CD14-positive monocyte (primary cell): ENCODE measurements around the gene LRRC59. TPM values are rescaled to one million over a fixed set of nuclear protein-coding genes. Genes with fewer than 3 reads are reported as not detected.

Experiments
- DNase-seq, 3 donors: peaks; one replicate each; pipeline ENCODE4 v3.0.0-alpha.2; 2011 to 2022
- H2AFZ ChIP-seq: 2 replicates; pipeline ENCODE4 v1.6.0; 2012; ENCODE audit warnings: mild to moderate bottlenecking, low read depth, low read length, inconsistent platforms; ENCODE audit not compliant: insufficient read depth, poor library complexity, severe bottlenecking
- H3K27ac ChIP-seq, 2 donors: 1 replicate in 1 of 2; 2 replicates in 1 of 2; pipeline ENCODE4 v1.5.1; 2012 to 2013; ENCODE audit warnings: low read length in 2 of 2, control low read depth in 1 of 2, inconsistent platforms in 1 of 2, low read depth in 1 of 2, mild to moderate bottlenecking in 1 of 2
- H3K27me3 ChIP-seq, 2 donors: one replicate each; pipeline versions ENCODE4 v1.6.0 to v1.6.1; 2011 to 2013; ENCODE audit warnings: low read length in 2 of 2; ENCODE audit not compliant: control insufficient read depth in 2 of 2, insufficient read depth in 2 of 2
- H3K36me3 ChIP-seq, 2 donors: replicated peaks in 1 of 2; 1 replicate in 1 of 2; 2 replicates in 1 of 2; pipeline versions ENCODE4 v1.5.1 to v1.6.1; 2012 to 2013; ENCODE audit warnings: low read length in 2 of 2, control low read depth in 1 of 2, inconsistent platforms in 1 of 2, mild to moderate bottlenecking in 1 of 2; ENCODE audit not compliant: insufficient read depth in 2 of 2, control insufficient read depth in 1 of 2
- H3K4me1 ChIP-seq, 2 donors: 1 replicate in 1 of 2; 2 replicates in 1 of 2; pipeline versions ENCODE4 v1.5.1 to v1.6.1; 2012 to 2013; ENCODE audit warnings: low read length in 2 of 2, control low read depth in 1 of 2, inconsistent platforms in 1 of 2, mild to moderate bottlenecking in 1 of 2, moderate library complexity in 1 of 2; ENCODE audit not compliant: insufficient read depth in 2 of 2, control insufficient read depth in 1 of 2
- H3K4me2 ChIP-seq: replicated peaks from 2 replicates; pipeline ENCODE3; 2012; ENCODE audit warnings: low read length, moderate library complexity, mild to moderate bottlenecking; ENCODE audit not compliant: poor library complexity, severe bottlenecking; ENCODE audit errors: extremely low read depth
- H3K4me3 ChIP-seq, 3 experiments: fragments of 200-600 bp in 1 of 3; sonication (generic) in 1 of 3; replicated peaks in 1 of 3; 1 replicate in 2 of 3; 2 replicates in 1 of 3; pipeline ENCODE4 v1.5.1; 2011 to 2013; ENCODE audit warnings: low read length in 3 of 3, mild to moderate bottlenecking in 3 of 3, control low read depth in 2 of 3, low read depth in 2 of 3, inconsistent platforms in 1 of 3, moderate library complexity in 1 of 3
- H3K79me2 ChIP-seq: 2 replicates; pipeline ENCODE4 v1.6.0; 2012; ENCODE audit warnings: mild to moderate bottlenecking, control low read depth, inconsistent platforms, low read length, moderate library complexity; ENCODE audit not compliant: insufficient read depth
- H3K9ac ChIP-seq: 2 replicates; pipeline ENCODE4 v1.6.0; 2017; ENCODE audit warnings: low read length, mild to moderate bottlenecking; ENCODE audit not compliant: insufficient read depth, poor library complexity, severe bottlenecking
- H3K9me3 ChIP-seq, 2 donors: replicated peaks in 1 of 2; 1 replicate in 1 of 2; 2 replicates in 1 of 2; pipeline versions ENCODE4 v1.5.1 to v1.6.1; 2012 to 2013; ENCODE audit warnings: low read length in 2 of 2, control low read depth in 1 of 2; ENCODE audit not compliant: control insufficient read depth in 1 of 2, insufficient read depth in 1 of 2
- H4K20me1 ChIP-seq: 2 replicates; pipeline ENCODE4 v1.6.0; 2012; ENCODE audit warnings: mild to moderate bottlenecking, low read length, control low read depth, moderate library complexity; ENCODE audit not compliant: insufficient read depth
- H3K27ac Mint-ChIP-seq, 7 donors: one replicate each; pipeline ENCODE4 v1.8.0; 2020; ENCODE audit warnings: mild to moderate bottlenecking in 7 of 7, mixed read lengths in 7 of 7, moderate library complexity in 6 of 7, inconsistent platforms in 2 of 7
- H3K27me3 Mint-ChIP-seq, 3 donors: one replicate each; pipeline ENCODE4 v1.8.0; 2021 to 2022; ENCODE audit warnings: low read depth in 3 of 3, mild to moderate bottlenecking in 3 of 3, mixed read lengths in 3 of 3, moderate library complexity in 3 of 3, inconsistent platforms in 1 of 3
- H3K36me3 Mint-ChIP-seq, 2 donors: one replicate each; pipeline ENCODE4 v1.8.0; 2020; ENCODE audit warnings: mixed read lengths in 2 of 2, inconsistent platforms in 1 of 2, mild to moderate bottlenecking in 1 of 2
- H3K4me1 Mint-ChIP-seq: one replicate; pipeline ENCODE4 v1.8.0; 2020; ENCODE audit warnings: mild to moderate bottlenecking, mixed read lengths
- H3K4me3 Mint-ChIP-seq, 2 donors: one replicate each; pipeline ENCODE4 v1.8.0; 2020; ENCODE audit warnings: mild to moderate bottlenecking in 2 of 2, mixed read lengths in 2 of 2, moderate library complexity in 1 of 2
- H3K9me3 Mint-ChIP-seq, 7 donors: one replicate each; pipeline ENCODE4 v1.8.0; 2020 to 2022; ENCODE audit warnings: mixed read lengths in 7 of 7, mild to moderate bottlenecking in 6 of 7, moderate library complexity in 6 of 7, inconsistent platforms in 2 of 7
- WGBS: methylation state at CpG from one replicate; pipeline ENCODE4 v1.1.5; 2013; ENCODE audit warnings: missing lambda C conversion rate; ENCODE audit not compliant: insufficient coverage; 5-methylcytosine and 5-hydroxymethylcytosine counted together
- intact Hi-C, 2 donors: fragments of 100-400 bp; cut with micrococcal nuclease; formaldehyde crosslinking; loops; one replicate each; pipeline versions ENCODE4 v1.15.0 to v1.15.1; 2023
- polyA plus RNA-seq, 3 donors: library from polyadenylated mRNA; depleted of rRNA in 1 of 3; unstranded in 2 of 3; stranded (reverse) in 1 of 3; fragments of 300-500 nt in 2 of 3; fragments of >200 nt in 1 of 3; fragmentation: Illumina TruSeq in 2 of 3; gene quantifications; 1 replicate in 2 of 3; 2 replicates in 1 of 3; pipeline ENCODE4 v1.2.3, GENCODE V29; 2012 to 2021
- small RNA-seq: library from RNA; depleted of rRNA; stranded (forward); fragments of <200 nt; gene quantifications from one replicate; pipeline ENCODE3, GENCODE V24; 2012; ENCODE audit warnings: low read depth; ENCODE audit not compliant: insufficient read length
- TF ChIP-seq, protein P1 (sequence below): fragments of 200-600 bp; IDR thresholded peaks from one replicate; pipeline ENCODE4 v1.8.0; 2022; ENCODE audit warnings: antibody characterized with exemption, mild to moderate bottlenecking

Gene LRRC59
- polyA plus RNA-seq, 3 donors: 36.6 to 48.9 (median 45.7) TPM

GRCh38 chr17:50332196-50332595 is 65.1 kb downstream of the LRRC59 start:
- Histone ChIP-seq H3K9ac (no peak overlapping the region), H3K9me3 (no peaks in the 10 kb centered on the region), H3K4me1 (peaks cover 12 to 14% of the 10 kb centered on the region in 2 donors), H4K20me1 (no peaks in the 10 kb centered on the region), H3K27me3 (no peaks in the 10 kb centered on the region), H3K27ac (no peak overlapping the region), H2AFZ (no peak overlapping the region), H3K79me2 (no peaks in the 10 kb centered on the region), H3K4me3 (no peak overlapping the region), H3K36me3 (no peaks in the 10 kb centered on the region), H3K4me2 (no peak overlapping the region)
- WGBS: 24% methylated on average over 4 of the region's 6 CpGs
- intact Hi-C loops: no loop called here
- peak overlapping the region in 1 of 7 donors; percentile 26 for H3K27ac Mint-ChIP-seq
- no peaks in the 10 kb centered on the region for H3K36me3 Mint-ChIP-seq
- TF ChIP-seq, protein P1, sequence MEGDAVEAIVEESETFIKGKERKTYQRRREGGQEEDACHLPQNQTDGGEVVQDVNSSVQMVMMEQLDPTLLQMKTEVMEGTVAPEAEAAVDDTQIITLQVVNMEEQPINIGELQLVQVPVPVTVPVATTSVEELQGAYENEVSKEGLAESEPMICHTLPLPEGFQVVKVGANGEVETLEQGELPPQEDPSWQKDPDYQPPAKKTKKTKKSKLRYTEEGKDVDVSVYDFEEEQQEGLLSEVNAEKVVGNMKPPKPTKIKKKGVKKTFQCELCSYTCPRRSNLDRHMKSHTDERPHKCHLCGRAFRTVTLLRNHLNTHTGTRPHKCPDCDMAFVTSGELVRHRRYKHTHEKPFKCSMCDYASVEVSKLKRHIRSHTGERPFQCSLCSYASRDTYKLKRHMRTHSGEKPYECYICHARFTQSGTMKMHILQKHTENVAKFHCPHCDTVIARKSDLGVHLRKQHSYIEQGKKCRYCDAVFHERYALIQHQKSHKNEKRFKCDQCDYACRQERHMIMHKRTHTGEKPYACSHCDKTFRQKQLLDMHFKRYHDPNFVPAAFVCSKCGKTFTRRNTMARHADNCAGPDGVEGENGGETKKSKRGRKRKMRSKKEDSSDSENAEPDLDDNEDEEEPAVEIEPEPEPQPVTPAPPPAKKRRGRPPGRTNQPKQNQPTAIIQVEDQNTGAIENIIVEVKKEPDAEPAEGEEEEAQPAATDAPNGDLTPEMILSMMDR: no peak
- H3K4me3 Mint-ChIP-seq: no peak overlapping the region
- DNase-seq: peak in 1 of 3 donors; percentile 1
- peaks cover 23% of the 10 kb centered on the region for H3K4me1 Mint-ChIP-seq
- peaks cover 2 to 7% (median 3%) of the 10 kb centered on the region in 3 donors for H3K27me3 Mint-ChIP-seq
- no peaks in the 10 kb centered on the region for H3K9me3 Mint-ChIP-seq

Small RNAs within 50 kb of the gene (small RNA-seq; reads per million reads assigned to genes)
- gene RF00019: not detected

Other genes with a start within 250 kb of the LRRC59 start
- gene PPP1R9B, start 246.8 kb downstream of the LRRC59 start, polyA plus RNA-seq: 10 to 100 TPM in 1 of 3 donors, 1 to 10 TPM in 1, under 1 TPM in 1; 0.61 to 86.9 (median 1.3) TPM
- gene SGCA, start 231.5 kb downstream of the LRRC59 start, polyA plus RNA-seq: under 1 TPM; 0.27 to 0.89 (median 0.53) TPM
- not detected for gene COL1A1, start 195.9 kb downstream of the LRRC59 start, polyA plus RNA-seq
- gene TMEM92, start 123.1 kb downstream of the LRRC59 start, polyA plus RNA-seq: not detected
- 10 to 100 TPM in 1 of 3 donors, 1 to 10 TPM in 2; 4.4 to 10.2 (median 4.4) TPM for gene XYLT2, start 51.4 kb downstream of the LRRC59 start, polyA plus RNA-seq
- gene MRPL27, start 24.3 kb downstream of the LRRC59 start, polyA plus RNA-seq: 10 to 100 TPM; 33.2 to 82.3 (median 75.3) TPM
- under 1 TPM; 0.33 to 0.76 (median 0.43) TPM for gene EME1, start 24.3 kb downstream of the LRRC59 start, polyA plus RNA-seq
- gene ACSF2, start 28.7 kb upstream of the LRRC59 start, polyA plus RNA-seq: 10 to 100 TPM in 1 of 3 donors, 1 to 10 TPM in 2; 2.8 to 24.4 (median 5.5) TPM
- gene CHAD, start 71.4 kb upstream of the LRRC59 start, polyA plus RNA-seq: not detected
- 10 to 100 TPM; 20.6 to 40.0 (median 21.2) TPM for gene RSAD1, start 81.3 kb upstream of the LRRC59 start, polyA plus RNA-seq
- not detected for gene MYCBPAP, start 110.9 kb upstream of the LRRC59 start, polyA plus RNA-seq
- not detected for gene EPN3, start 135.2 kb upstream of the LRRC59 start, polyA plus RNA-seq
- 10 to 100 TPM in 2 of 3 donors, 1 to 10 TPM in 1; 9.3 to 37.8 (median 12.2) TPM for gene SPATA20, start 149.7 kb upstream of the LRRC59 start, polyA plus RNA-seq
- under 1 TPM in 1 of 3 donors, not detected in 2; 0.03 TPM for gene CACNA1G, start 163.2 kb upstream of the LRRC59 start, polyA plus RNA-seq
- 10 to 100 TPM in 2 of 3 donors, 1 to 10 TPM in 1; 2.7 to 74.5 (median 11.4) TPM for gene ABCC3, start 237.4 kb upstream of the LRRC59 start, polyA plus RNA-seq